Body of pancreas (tissue), 4 donors: ENCODE data around the gene CCDC27.

Experiments
- CTCF ChIP-seq, 7 experiments: fragments of 450-650 bp in 4 of 7; fragments of 200-600 bp in 3 of 7; sonication (generic) in 3 of 7; IDR thresholded peaks; one replicate each; pipeline ENCODE4 v1.5.1; 2016 to 2019; ENCODE audit warnings: antibody characterized with exemption in 7 of 7
- POLR2A ChIP-seq, 3 donors: fragments of 450-650 bp; IDR thresholded peaks; one replicate each; pipeline ENCODE4 v1.6.1; 2016; ENCODE audit warnings: antibody characterized with exemption in 3 of 3, mild to moderate bottlenecking in 2 of 3

- TF ChIP-seq CTCF (IDR thresholded peaks at IDR 0.05) (no peak), POLR2A (IDR thresholded peaks at IDR 0.05) (no peak)
Observed at GRCh38 chr1:3763351-3764125, 11.3 kb downstream of the CCDC27 start.
